ENCODE results near the gene KLHL13. TPM values are rescaled to one million over a fixed set of nuclear protein-coding genes. Genes with fewer than 3 reads are reported as not detected.
A peak's percentile ranks its signal among the peaks of the same experiment; 100 is the strongest.
"Not testable (repeated sequence)": the region's sequence is repeated elsewhere in the genome, so short reads cannot be mapped to it uniquely, and the experiment has no call there.

KLHL13 gene
- total RNA-seq, 1 donor from 2014 or later, result 1.8 TPM

- DNase-seq (ENCODE audit: low read depth), result peak; percentile 2
These were observed 180.5 kb downstream of the KLHL13 start for GRCh38 chrX:117936118-117936517.

DNA sequence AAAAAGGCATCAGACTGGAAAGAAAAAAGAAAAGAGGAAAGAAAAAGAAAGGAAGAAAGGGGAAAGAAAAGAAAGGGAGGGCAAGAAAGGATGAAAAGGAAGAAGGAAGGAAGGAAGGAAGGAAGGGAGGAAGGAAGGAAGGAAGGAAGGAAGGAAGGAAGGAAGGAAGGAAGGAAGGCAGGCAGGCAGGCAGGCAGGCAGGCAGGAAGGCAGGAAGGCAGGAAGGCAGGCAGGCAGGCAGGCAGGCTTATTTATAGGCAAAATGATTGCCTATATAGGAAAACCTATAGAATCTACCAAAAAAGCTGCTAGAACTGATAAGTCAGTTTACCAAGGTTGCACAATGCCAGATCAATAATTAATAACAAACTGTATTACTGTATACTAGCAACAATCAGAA, 186.5 kb downstream of the KLHL13 start:
- not testable (repeated sequence) for H3K27me3 ChIP-seq (ENCODE audit: control insufficient read depth, insufficient read depth, low read length); FAIRE-seq; DNase-seq (ENCODE audit: low read depth)

More at GRCh38 chrX:117936118-117936517, 180.5 kb downstream of the KLHL13 start:
- FAIRE-seq, result no peak
- Histone ChIP-seq H3K4me3 (ENCODE audit: low read depth, low read length) (no peak overlapping the region), H3K27me3 (ENCODE audit: control insufficient read depth, insufficient read depth, low read length) (no peaks in the 10 kb centered on the region), H3K36me3 (ENCODE audit: control insufficient read depth, insufficient read depth, low read length) (no peaks in the 10 kb centered on the region)
- TF ChIP-seq, protein P1, sequence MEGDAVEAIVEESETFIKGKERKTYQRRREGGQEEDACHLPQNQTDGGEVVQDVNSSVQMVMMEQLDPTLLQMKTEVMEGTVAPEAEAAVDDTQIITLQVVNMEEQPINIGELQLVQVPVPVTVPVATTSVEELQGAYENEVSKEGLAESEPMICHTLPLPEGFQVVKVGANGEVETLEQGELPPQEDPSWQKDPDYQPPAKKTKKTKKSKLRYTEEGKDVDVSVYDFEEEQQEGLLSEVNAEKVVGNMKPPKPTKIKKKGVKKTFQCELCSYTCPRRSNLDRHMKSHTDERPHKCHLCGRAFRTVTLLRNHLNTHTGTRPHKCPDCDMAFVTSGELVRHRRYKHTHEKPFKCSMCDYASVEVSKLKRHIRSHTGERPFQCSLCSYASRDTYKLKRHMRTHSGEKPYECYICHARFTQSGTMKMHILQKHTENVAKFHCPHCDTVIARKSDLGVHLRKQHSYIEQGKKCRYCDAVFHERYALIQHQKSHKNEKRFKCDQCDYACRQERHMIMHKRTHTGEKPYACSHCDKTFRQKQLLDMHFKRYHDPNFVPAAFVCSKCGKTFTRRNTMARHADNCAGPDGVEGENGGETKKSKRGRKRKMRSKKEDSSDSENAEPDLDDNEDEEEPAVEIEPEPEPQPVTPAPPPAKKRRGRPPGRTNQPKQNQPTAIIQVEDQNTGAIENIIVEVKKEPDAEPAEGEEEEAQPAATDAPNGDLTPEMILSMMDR (IDR thresholded peaks at IDR 0.05; ENCODE audit: insufficient read depth, low read length, severe bottlenecking), result no peak

GRCh38 chrX:117919755-117920154, 196.9 kb downstream of the KLHL13 start:
- TF ChIP-seq, protein P1 (IDR thresholded peaks at IDR 0.05; ENCODE audit: insufficient read depth, low read length, severe bottlenecking), result no peak
- no peak overlapping the region for H3K4me3 ChIP-seq (ENCODE audit: low read depth, low read length)
- no peak for FAIRE-seq
- no peak for DNase-seq (ENCODE audit: low read depth)
- H3K36me3 ChIP-seq (ENCODE audit: control insufficient read depth, insufficient read depth, low read length), result no peaks in the 10 kb centered on the region
- H3K27me3 ChIP-seq (ENCODE audit: control insufficient read depth, insufficient read depth, low read length), result no peaks in the 10 kb centered on the region

More for the DNA sequence above, 186.5 kb downstream of the KLHL13 start:
- not testable (repeated sequence) for H3K36me3 ChIP-seq (ENCODE audit: control insufficient read depth, insufficient read depth, low read length); H3K4me3 ChIP-seq (ENCODE audit: low read depth, low read length)

DNA sequence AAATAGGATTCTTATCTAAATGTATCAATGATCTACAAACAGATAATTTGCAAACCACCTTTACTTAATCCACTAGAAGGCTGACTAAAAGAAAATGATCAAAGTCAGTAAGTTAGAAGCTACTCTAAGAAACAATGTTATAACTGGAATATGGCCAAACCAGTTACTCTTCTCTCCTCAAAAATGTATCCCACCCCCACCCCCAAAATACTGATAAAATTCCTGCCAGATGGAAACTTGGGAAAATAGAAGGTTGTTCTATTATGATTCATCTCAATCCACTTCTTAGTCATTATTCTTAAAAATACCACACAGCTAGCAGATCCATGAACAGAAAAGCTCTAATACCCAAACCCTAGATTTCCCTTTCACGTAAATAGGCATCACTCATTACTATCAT, 206.4 kb downstream of the KLHL13 start:
- FAIRE-seq (no peak), DNase-seq (ENCODE audit: low read depth) (no peak)
- Histone ChIP-seq H3K4me3 (ENCODE audit: low read depth, low read length) (no peak overlapping the region), H3K36me3 (ENCODE audit: control insufficient read depth, insufficient read depth, low read length) (no peaks in the 10 kb centered on the region), H3K27me3 (ENCODE audit: control insufficient read depth, insufficient read depth, low read length) (no peaks in the 10 kb centered on the region)
- TF ChIP-seq, protein P1 (IDR thresholded peaks at IDR 0.05; ENCODE audit: insufficient read depth, low read length, severe bottlenecking), result no peak

GRCh38 chrX:117898226-117898625, 218.4 kb downstream of the KLHL13 start:
- TF ChIP-seq, protein P1 (IDR thresholded peaks at IDR 0.05; ENCODE audit: insufficient read depth, low read length, severe bottlenecking), result no peak
- H3K4me3 ChIP-seq (ENCODE audit: low read depth, low read length), result no peak overlapping the region
- H3K36me3 ChIP-seq (ENCODE audit: control insufficient read depth, insufficient read depth, low read length), result no peaks in the 10 kb centered on the region
- DNase-seq (ENCODE audit: low read depth), result no peak
- no peaks in the 10 kb centered on the region for H3K27me3 ChIP-seq (ENCODE audit: control insufficient read depth, insufficient read depth, low read length)
- FAIRE-seq, result no peak

- Histone ChIP-seq H3K36me3 (ENCODE audit: control insufficient read depth, insufficient read depth, low read length) (no peaks in the 10 kb centered on the region), H3K27me3 (ENCODE audit: control insufficient read depth, insufficient read depth, low read length) (no peaks in the 10 kb centered on the region), H3K4me3 (ENCODE audit: low read depth, low read length) (no peak overlapping the region)
- no peak for FAIRE-seq
- TF ChIP-seq, protein P1 (IDR thresholded peaks at IDR 0.05; ENCODE audit: insufficient read depth, low read length, severe bottlenecking), result no peak
- no peak for DNase-seq (ENCODE audit: low read depth)
These were observed 221.2 kb downstream of the KLHL13 start for GRCh38 chrX:117895418-117895817.

All from bronchial epithelial cell (primary cell).